Breast epithelium (tissue), 4 donors: ENCODE data around the gene PPP2R5D. TPM values are rescaled to one million over a fixed set of nuclear protein-coding genes. Genes with fewer than 3 reads are reported as not detected.
"Not testable (repeated sequence)": the region's sequence is repeated elsewhere in the genome, so short reads cannot be mapped to it uniquely, and the experiment has no call there.

Experiments
- DNase-seq, 2 donors: peaks; one replicate each; pipeline ENCODE4 v3.0.0-alpha.2; 2019; ENCODE audit warnings: low spot score in 2 of 2
- H3K27ac ChIP-seq, 2 donors: fragments of 200-600 bp; sonication (generic) in 1 of 2; one replicate each; pipeline ENCODE4 v1.5.1; 2016 to 2019; ENCODE audit warnings: mild to moderate bottlenecking in 1 of 2
- H3K27me3 ChIP-seq, 2 donors: fragments of 200-600 bp; sonication (generic) in 1 of 2; one replicate each; pipeline versions ENCODE4 v1.5.1 to v1.6.0; 2017 to 2019; ENCODE audit warnings: control low read depth in 1 of 2, mild to moderate bottlenecking in 1 of 2
- H3K36me3 ChIP-seq: fragments of 200-600 bp; one replicate; pipeline ENCODE4 v1.5.1; 2019
- H3K4me1 ChIP-seq, 2 donors: fragments of 200-600 bp; sonication (generic); one replicate each; pipeline ENCODE4 v1.5.1; 2016 to 2019; ENCODE audit warnings: control low read depth in 1 of 2
- H3K4me3 ChIP-seq, 3 donors: fragments of 200-600 bp; sonication (generic); 1 replicate in 2 of 3; 2 replicates in 1 of 3; pipeline ENCODE4 v1.5.1; 2016 to 2019; ENCODE audit warnings: mild to moderate bottlenecking in 3 of 3, moderate library complexity in 2 of 3
- H3K9me3 ChIP-seq, 2 donors: fragments of 200-600 bp; sonication (generic) in 1 of 2; one replicate each; pipeline ENCODE4 v1.5.1; 2016 to 2019; ENCODE audit warnings: control low read depth in 1 of 2
- POLR2A ChIP-seq: fragments of 450-650 bp; IDR thresholded peaks from one replicate; pipeline ENCODE4 v1.6.1; 2016; ENCODE audit warnings: antibody characterized with exemption, mild to moderate bottlenecking, moderate library complexity
- POLR2AphosphoS5 ChIP-seq, 3 donors: sonication (generic); formaldehyde crosslinking; IDR thresholded peaks; one replicate each; pipeline ENCODE4 v1.6.1; 2017; ENCODE audit warnings: antibody characterized with exemption in 3 of 3
- intact Hi-C: fragments of 100-400 bp; cut with DNase I; formaldehyde crosslinking; loops from one replicate; pipeline ENCODE4 v1.15.1; 2023; ENCODE audit warnings: low total_unique reads
- total RNA-seq, 3 donors: library from RNA; depleted of rRNA; stranded (reverse); fragments of >200 nt; gene quantifications; one replicate each; pipeline ENCODE4 v1.1.0, GENCODE V29; 2016
- TF ChIP-seq, protein P1 (sequence below), 3 donors: fragments of 450-650 bp; IDR thresholded peaks; one replicate each; pipeline ENCODE4 v1.5.1; 2016 to 2017; ENCODE audit warnings: antibody characterized with exemption in 3 of 3, mild to moderate bottlenecking in 3 of 3, moderate library complexity in 3 of 3

Gene PPP2R5D
- total RNA-seq, 3 donors from 2014 or later, result 25.2 to 35.6 (median 34.7) TPM

DNA sequence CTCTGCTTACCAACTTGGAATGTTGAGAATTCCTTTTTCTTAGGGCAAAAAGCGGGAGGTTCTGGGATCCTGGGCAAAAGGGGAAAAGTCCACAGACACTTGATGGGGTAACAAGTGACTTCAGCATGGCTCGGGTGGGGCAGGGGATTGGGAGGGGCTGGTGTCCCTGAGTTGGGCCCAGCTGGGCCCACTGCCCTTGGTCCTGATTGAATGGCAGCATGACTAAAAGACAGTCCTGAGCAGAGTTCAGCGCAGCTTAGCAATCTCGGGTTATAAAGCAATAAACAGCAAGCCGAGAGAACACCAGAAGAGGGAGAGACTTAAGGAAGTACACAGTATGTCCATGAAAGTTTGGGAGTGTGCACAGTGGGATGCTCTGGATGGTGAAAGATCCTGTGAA, 5.6 kb downstream of the PPP2R5D start:
- no peak overlapping the region for H3K4me3 ChIP-seq
- H3K27me3 ChIP-seq, result no peaks in the 10 kb centered on the region
- H3K36me3 ChIP-seq, result no peaks in the 10 kb centered on the region
- intact Hi-C loops, result loop anchor here (10.0 kb wide), 1 partner anchor 1055 kb away; no protein-coding TSS in a partner anchor
- DNase-seq, result no peak
- no peak overlapping the region for H3K27ac ChIP-seq
- no peak for TF ChIP-seq POLR2A
- TF ChIP-seq, protein P1, sequence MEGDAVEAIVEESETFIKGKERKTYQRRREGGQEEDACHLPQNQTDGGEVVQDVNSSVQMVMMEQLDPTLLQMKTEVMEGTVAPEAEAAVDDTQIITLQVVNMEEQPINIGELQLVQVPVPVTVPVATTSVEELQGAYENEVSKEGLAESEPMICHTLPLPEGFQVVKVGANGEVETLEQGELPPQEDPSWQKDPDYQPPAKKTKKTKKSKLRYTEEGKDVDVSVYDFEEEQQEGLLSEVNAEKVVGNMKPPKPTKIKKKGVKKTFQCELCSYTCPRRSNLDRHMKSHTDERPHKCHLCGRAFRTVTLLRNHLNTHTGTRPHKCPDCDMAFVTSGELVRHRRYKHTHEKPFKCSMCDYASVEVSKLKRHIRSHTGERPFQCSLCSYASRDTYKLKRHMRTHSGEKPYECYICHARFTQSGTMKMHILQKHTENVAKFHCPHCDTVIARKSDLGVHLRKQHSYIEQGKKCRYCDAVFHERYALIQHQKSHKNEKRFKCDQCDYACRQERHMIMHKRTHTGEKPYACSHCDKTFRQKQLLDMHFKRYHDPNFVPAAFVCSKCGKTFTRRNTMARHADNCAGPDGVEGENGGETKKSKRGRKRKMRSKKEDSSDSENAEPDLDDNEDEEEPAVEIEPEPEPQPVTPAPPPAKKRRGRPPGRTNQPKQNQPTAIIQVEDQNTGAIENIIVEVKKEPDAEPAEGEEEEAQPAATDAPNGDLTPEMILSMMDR (IDR thresholded peaks at IDR 0.05), result no peak
- TF ChIP-seq POLR2AphosphoS5 (IDR thresholded peaks at IDR 0.05), result no peak
- H3K4me1 ChIP-seq, result peaks cover 0 to 7% of the 10 kb centered on the region in 2 donors
- no peaks in the 10 kb centered on the region for H3K9me3 ChIP-seq

DNA sequence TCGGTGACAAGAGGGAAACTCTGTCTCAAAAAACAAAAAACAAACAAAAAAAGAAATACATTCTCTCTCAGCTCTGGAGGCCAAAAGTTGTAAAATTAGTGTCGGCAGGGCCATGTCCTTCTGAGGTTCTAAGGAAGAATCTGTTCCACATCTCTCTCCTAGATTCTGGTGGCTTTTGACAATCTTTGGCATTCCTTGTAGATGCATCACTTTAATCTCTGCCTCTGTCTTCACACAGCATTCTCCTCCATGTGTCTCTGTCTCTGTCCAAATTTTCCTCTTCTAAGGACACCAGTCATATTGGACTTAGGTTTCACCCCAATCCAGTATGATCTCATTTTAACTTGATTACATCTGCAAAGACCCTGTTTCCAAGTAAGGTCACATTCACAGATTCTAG, 9.1 kb downstream of the PPP2R5D start:
- H3K36me3 ChIP-seq, result no peaks in the 10 kb centered on the region
- H3K9me3 ChIP-seq, result no peaks in the 10 kb centered on the region
- no peak overlapping the region for H3K27ac ChIP-seq
- H3K27me3 ChIP-seq, result no peaks in the 10 kb centered on the region
- H3K4me1 ChIP-seq, result no peaks in the 10 kb centered on the region
- TF ChIP-seq, protein P1 (IDR thresholded peaks at IDR 0.05), result no peak
- TF ChIP-seq POLR2A (no peak), POLR2AphosphoS5 (IDR thresholded peaks at IDR 0.05) (no peak)
- no peak for DNase-seq
- H3K4me3 ChIP-seq, result no peak overlapping the region
- intact Hi-C loops, result no loop called here

DNA sequence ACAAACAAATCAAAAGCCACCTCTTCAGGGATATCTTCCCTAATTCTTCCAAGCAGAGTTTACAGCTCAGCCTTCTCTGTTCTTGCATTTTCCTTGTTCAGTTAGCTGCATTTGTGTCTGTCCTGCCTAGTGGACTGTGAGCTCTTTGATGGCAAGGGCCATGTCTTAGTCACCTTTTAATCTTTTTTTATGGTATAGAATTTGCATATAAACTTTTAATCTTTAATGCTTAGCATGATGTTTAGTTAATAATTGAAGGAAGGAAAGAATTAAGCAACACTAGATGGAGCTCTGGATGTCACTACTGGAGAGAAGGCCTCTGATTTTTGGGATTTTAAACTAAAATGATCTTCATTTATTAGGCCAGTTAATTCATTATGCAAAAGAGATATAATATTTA, 12.1 kb downstream of the PPP2R5D start:
- H3K27ac ChIP-seq, result no peak overlapping the region
- no peaks in the 10 kb centered on the region for H3K4me1 ChIP-seq
- H3K4me3 ChIP-seq, result no peak overlapping the region
- no peak for TF ChIP-seq POLR2AphosphoS5 (IDR thresholded peaks at IDR 0.05)
- TF ChIP-seq, protein P1 (IDR thresholded peaks at IDR 0.05), result no peak
- no peak for TF ChIP-seq POLR2A
- H3K36me3 ChIP-seq, result no peaks in the 10 kb centered on the region
- no peaks in the 10 kb centered on the region for H3K9me3 ChIP-seq
- intact Hi-C loops, result no loop called here
- no peaks in the 10 kb centered on the region for H3K27me3 ChIP-seq
- DNase-seq, result no peak

DNA sequence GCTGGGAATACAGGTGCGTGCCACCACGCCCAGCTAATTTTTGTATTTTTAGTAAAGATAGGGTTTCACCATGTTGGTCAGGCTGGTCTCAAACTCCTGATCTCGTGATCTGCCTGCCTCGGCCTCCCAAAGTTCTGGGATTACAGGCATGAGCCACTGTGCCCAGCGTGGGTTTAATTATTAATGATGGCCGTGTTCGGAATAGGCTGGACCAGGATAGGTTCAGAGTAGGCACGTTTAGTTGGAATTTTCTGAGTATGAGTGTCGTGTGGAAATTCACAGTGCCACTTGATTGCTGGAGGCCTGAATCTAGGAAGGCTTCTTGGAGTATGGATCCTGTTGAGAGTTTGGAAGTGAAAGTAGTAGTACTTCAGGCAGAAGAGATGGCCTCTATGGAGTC, 13.8 kb downstream of the PPP2R5D start:
- H3K36me3 ChIP-seq, H3K9me3 ChIP-seq, H3K27ac ChIP-seq, H3K27me3 ChIP-seq, H3K4me3 ChIP-seq, H3K4me1 ChIP-seq, intact Hi-C loops, DNase-seq: not testable (repeated sequence)

DNA sequence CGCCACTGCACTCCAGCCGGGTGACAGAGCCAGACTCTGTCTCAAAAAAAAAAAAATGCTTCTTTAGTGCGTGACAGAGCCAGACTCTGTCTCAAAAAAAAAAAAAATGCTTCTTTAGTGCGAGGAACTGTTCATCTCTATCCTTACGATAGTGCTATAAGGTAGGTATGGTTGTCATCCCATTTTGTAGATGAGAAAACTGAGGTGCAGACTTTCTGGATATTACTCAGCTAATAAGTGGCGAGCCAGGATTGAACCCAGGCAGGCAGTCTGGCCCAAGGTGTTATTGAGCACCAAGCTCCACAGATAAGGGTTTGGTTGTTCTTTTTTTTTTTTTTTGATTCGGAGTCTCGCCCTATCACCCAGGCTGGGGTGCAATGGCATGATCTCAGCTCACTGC, 17.5 kb downstream of the PPP2R5D start:
- TF ChIP-seq, protein P1 (IDR thresholded peaks at IDR 0.05), result no peak
- no peak for TF ChIP-seq POLR2AphosphoS5 (IDR thresholded peaks at IDR 0.05)
- no peak for TF ChIP-seq POLR2A
- intact Hi-C loops, result no loop called here
- no peak for DNase-seq
- Histone ChIP-seq H3K4me1 (no peaks in the 10 kb centered on the region), H3K36me3 (no peaks in the 10 kb centered on the region), H3K9me3 (no peaks in the 10 kb centered on the region), H3K27me3 (no peaks in the 10 kb centered on the region), H3K27ac (no peak overlapping the region), H3K4me3 (no peak overlapping the region)

DNA sequence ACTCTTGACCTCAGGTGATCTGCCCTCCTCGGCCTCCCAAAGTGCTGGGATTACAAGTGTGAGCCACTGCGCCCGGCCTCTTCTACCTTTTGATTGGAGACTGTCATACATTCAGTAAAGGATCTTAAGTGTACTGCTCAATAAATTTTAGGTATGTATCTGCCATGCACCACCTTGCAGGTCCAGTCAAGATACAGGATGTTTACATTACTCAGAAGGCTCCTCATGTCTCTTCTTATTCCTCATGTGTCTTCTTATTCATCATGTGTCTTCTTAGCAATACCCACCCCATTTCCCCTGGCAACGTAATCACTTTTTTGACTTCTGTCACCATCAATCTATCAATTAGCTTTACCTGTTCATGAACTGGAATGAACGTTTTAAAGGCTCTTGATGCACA, 21.5 kb downstream of the PPP2R5D start:
- no peak overlapping the region for H3K27ac ChIP-seq
- H3K9me3 ChIP-seq, result no peaks in the 10 kb centered on the region
- no peak overlapping the region for H3K4me3 ChIP-seq
- TF ChIP-seq POLR2A, result no peak
- TF ChIP-seq POLR2AphosphoS5 (IDR thresholded peaks at IDR 0.05), result no peak
- TF ChIP-seq, protein P1 (IDR thresholded peaks at IDR 0.05), result no peak
- no peaks in the 10 kb centered on the region for H3K36me3 ChIP-seq
- intact Hi-C loops, result no loop called here
- H3K27me3 ChIP-seq, result no peaks in the 10 kb centered on the region
- no peak for DNase-seq
- no peaks in the 10 kb centered on the region for H3K4me1 ChIP-seq
